Measurements from ENCODE around the gene FBN2.

- no peak for TF ChIP-seq CTCF (IDR thresholded peaks at IDR 0.05)
- TF ChIP-seq POLR2A (IDR thresholded peaks at IDR 0.05): no peak
Observed at GRCh38 chr5:128472036-128472435, 66.0 kb downstream of the FBN2 start.

Data from Peyer's patch (tissue), 4 donors.